HG02981 (cell line): Measurements from ENCODE around the gene IFNG.

Source experiments
- ATAC-seq: cut with Tn5 transposase; IDR thresholded peaks from one replicate; pipeline ENCODE4 v1.9.1; 2021; ENCODE audit warnings: mild to moderate bottlenecking, moderate library complexity; ENCODE audit not compliant: unreplicated experiment

The IFNG gene

DNA sequence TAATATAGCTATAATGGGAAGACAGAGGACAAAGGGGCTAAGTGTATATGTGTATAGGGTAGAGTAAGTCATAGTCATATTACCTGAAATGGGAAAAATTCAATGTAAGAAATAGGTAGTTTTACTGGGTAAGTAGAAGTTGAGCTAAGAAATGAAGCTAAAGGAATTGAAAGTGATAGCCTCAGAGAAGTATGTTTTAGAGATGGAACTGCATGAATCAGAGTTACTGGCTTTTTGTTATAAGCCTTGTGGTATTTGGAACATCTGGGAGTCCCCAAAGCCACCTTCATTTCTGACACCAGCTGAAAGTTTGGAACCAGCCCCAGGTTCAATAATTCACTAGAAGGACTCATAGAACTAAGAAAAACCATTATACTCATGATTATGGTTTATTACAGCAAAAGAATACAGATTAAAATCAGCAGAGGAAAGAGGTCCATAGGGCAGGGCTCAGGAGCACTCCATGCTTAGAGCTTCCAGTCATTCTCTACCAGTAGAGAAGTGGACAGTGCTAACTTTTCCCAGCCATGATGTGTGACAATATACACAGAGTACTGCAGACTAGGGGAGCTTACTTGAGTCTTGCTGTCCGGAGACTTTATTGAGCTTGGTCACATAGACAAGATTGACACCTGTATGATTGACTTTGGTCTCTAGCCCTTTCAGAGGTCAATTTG lies 9.8 kb upstream of the IFNG start:
- ATAC-seq: no peak

DNA sequence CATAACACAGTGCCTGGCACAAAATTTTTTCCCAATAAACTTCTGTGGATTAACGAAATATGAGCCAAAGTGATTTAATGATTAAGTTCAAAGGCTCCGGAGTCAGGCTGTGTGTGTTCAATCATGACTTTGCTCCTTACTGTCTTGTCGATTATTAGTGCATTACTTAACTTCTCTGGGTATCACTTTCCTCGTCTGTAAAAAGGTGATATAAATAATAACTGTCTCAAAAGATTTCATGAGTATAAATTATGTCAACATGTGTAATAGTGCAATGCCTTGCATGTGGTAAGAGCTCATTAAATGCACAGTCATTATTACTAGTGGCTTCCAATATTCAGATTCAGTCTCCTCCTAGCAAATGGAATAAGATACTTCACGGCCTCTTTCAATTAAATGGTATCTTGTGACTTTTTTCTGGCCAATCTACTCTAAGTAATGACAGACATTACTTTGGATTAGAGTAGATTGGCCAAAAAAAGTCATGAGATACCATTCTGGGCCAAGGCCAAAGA lies 6.8 kb upstream of the IFNG start:
- no peak for ATAC-seq

DNA sequence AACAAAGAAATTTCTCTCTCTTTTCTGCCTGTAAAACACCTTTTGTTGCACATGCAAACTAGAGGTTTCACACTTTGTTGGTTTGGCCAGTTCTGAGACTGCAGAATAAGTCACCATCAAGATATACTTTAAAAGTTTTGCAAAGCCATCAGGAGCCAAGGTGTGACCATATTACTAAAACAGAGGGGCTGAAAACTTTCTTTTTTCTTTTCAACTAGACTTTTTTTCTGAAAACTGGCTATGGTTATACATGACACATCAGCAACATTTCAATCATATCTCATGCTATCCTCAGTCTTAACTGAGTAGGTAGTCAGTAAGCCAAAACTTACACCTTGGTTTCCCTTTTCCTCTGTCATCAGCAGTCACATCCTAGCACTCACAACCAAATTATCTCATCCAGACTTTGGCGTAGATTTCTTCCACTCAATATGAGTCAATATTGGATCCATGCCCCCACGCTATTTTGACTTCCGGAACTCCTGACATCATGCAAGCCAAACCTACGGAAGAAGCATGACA lies 4.1 kb upstream of the IFNG start:
- peak; percentile 62 for ATAC-seq

DNA sequence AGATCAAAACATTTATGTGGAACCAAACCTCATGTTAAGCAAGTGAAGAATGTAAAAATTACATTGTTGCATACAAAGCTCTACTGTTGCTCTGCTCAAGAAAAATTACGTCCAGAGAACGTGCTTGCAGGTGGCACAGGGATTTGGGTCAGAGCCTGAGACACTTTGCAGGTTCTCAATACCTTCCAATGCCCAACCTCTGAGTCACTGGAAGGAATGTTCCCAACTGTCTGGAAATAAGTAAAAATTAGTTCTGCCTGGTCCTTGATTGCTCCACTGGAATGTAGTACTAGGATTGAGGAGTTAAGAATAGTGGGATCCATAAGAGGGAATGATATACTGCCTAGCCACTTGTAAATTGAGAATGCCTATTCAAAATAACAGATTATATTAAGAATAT lies 2.8 kb upstream of the IFNG start:
- ATAC-seq: no peak

DNA sequence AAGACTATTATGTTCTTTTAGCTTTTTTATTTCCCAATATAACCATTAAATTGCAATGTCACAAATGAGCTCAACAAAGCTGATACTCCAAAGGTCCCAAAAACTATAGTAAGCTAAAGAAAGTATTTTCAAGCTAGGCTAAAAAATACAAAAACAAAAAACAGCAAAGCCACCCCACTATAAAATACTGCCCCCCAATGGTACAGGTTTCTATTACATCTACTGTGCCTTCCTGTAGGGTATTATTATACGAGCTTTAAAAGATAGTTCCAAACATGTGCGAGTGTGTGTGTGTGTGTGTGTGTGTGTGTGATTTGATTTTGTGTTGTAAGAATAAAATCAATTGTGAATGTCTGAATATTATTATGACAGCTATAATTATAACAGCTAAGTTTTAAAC lies 1.1 kb downstream of the IFNG start:
- no peak for ATAC-seq

DNA sequence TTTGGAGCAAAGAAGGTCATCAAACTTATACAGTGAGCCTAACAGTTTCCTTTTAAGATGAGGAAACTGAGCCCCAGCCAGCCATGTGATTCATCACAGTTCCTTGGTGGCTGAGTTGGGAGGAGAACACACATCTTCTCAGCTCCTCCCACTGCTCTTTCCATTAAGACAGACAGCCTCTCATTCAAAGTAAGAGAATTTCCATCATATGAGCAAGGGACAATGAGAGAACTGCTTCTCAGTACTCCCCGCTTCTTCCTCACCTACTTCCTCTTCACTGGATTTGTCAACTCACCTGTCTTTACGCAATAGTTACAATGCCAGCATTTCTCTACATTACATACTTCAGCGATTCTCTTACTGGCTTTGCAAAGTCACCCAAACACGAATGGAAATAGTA lies 2.2 kb downstream of the IFNG start:
- no peak for ATAC-seq

DNA sequence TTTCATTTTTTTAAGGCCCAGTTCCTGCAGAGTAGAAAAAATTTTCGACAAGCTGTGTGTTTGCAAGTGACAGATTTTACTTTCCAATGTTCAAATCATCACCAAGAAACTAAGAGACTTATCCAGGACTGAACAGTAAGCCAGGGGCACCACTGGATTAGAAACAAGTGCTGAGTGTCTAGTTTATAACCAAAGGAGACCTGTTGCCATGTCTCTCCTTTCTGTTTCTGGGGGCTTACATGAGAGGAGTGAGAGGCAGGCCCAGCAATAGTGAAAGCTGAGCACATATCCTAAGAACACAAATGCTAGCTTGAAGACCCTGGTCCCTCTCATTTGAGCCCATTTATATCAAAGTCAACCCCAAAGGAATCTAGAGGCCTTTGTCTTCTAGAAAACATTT lies 2.9 kb downstream of the IFNG start:
- no peak for ATAC-seq

DNA sequence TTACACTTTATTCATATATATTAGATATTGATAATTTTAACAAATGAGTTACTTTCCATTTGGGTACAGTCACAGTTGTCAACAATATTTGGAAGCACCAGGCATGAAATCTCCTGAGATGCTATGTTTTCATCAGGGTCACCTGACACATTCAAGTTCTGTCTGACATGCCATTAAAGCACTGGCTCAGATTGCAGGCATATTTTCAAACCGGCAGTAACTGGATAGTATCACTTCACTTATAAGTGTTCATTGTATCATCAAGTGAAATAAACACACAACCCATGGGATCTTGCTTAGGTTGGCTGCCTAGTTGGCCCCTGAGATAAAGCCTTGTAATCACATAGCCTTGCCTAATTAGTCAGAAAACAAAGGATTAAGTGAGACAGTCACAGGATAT lies 4.8 kb downstream of the IFNG start:
- no peak for ATAC-seq

DNA sequence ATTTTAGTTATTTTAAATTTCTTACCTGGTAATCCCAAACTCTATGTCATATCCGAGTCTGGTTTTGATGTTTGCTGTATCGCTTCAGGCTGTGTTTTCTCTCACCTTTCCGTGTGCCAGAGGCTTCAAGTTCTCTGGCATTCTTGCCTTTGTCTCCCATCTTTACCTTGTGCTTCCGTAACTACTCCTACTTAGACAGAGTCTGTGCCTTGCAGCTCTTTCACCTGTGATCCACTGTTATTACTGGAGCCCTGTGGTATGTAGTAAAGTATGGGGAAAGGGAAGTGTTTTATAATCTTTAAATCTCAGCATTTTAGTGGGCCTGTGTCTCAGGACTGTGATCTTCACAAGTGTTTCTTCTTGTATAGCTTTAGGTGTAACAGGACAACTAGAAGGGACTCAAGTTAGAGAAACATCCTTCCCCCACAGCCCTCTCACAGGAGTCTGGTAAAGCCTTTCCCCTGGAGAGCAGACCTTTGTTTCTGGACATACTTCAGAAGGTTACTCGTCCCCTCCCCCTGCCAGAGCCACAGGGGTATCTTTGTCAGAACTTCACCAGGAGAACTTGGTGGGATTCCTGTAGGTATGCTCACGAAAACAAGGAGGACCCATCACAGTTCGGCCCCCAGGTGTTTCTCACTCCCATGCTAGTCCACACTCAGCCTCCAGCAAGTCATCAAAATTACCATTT lies 11.1 kb downstream of the IFNG start:
- no peak for ATAC-seq

DNA sequence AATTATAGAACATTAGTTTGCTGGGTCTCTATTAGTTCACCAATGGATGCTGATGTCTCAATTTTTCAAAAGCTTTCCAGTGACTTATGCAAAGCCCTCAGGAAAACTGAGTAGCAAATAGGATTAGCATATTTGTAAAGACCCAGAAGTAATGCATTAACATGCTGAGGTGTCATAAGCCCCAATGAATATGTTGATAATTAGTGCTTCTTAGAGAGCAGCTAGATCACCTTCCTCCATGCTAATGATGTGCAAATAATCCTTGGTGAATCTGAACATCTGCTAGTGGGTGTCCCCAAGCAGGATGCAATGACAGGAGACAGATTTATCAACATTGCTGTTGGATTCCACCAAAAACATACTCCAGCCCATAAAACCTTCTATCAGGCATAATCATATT lies 19.0 kb downstream of the IFNG start:
- ATAC-seq: no peak

DNA sequence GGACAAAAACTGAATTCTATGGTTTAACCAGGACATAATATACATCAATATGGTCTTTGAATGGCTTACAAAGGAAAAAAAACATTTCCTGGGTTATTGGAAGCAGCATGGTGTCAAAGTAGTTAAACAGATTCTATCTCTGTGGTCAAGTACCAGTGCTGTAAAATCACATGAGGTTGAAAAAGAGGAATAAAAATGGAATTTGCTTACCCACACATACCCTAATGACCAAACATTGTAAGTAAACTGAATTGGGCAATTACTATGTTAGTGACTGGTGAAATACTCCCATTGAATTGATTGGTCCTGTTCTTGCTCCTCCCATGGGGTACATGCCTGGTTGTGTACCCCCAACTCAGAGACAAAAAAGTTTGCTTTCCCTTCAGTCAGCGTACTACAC lies 19.6 kb downstream of the IFNG start:
- ATAC-seq: no peak

DNA sequence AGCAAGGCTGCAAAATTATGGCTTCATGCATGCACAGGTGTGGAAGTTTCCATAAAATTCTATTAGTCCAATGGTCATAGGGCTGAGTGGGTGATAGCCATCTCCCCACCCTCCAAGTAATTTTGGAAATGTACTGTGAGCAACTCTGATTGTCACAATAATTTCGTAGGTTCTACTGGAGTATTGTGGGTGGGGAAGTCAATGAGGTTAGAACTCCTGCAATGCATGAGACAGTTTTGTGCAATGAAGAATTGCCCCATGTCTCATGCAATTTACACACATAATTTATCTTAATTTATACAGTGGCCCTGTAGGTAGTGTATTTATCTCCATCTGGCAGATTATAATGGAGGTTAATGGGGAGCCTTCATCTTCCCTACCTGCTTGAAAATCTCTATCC lies 20.5 kb downstream of the IFNG start:
- ATAC-seq: no peak

DNA sequence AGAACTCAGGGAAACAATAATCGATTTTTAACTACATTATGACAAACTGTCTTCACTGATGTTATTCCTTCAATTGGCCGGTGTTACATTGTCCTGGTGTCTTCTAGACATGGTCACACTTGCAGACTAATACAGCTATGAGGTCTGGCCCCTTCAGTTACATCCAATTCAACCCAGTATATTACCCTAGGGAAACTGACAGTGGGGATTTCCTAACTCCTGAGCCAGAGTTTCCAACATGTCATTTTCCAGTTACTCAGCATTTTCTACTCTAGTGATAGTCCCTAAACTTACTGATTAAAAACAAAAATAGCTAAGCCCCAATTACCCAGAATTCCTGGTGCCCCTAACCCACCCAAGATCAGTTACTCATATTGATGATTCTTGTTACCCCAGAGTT lies 21.1 kb downstream of the IFNG start:
- no peak for ATAC-seq

DNA sequence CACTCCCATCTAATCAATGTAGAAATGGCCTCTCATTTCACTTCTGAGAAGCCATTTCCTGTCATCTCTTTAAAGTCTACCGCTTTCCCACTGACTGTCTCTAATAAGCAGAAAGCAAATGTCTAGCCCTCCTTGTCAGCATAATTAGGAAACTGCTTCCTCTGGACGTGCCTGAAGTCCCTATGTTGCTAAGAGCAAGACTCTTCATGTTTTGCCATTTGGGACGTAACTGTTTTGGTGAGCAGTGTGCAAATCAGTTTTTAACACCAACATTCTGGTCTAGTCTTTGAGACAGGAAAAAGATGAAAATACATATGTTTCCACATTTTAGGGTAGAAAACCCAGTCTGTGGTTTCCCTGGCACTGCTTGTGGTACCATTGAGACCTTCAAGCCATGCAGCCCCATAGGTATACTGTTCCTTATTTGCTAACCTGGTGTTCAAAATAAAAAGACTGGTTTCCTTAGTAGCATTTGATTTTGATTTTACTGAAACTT lies 22.2 kb downstream of the IFNG start:
- no peak for ATAC-seq

DNA sequence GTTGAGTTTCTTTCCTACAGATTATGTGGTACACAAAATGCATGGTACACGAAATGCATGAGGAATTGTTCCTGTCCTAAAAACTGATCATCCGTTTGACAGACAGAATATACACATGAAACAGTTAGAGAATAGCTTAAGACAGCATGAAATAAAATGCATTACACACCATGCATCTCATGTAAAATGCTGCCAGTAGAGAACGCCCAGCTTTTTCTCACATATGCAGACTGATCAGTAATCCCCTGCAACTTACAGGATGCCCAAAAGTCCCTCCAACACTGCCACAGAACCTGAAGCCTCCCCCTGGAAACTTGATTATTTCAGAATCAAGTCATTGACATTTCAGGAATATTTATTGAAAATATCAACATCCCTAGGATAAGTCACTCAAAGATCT lies 24.0 kb downstream of the IFNG start:
- no peak for ATAC-seq

DNA sequence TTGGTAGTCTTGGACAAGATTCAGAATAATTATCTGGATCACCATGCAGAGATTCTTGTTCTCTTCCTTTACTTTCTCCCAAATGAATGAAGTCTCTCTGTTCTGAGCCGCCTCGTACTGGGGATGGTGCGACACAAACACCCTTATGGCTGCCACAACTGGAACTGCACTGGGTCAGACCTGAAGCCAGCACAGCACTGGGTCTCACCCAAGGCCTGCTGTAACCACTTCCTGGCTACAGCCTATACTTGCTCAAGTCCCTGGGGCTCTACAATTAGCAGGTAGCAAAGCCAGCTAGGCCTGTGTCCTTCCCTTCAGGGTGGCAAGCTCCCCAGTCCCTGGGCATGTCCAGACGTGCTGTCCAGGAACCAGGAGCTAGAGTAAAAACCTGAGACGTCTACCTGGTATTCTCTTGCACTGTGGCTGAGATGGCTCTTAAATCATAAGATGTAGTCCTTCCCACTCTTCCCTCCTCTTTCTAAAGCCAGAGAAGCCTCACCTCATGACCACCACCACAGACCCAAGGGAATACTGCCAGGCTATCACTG lies 27.6 kb downstream of the IFNG start:
- ATAC-seq: no peak

DNA sequence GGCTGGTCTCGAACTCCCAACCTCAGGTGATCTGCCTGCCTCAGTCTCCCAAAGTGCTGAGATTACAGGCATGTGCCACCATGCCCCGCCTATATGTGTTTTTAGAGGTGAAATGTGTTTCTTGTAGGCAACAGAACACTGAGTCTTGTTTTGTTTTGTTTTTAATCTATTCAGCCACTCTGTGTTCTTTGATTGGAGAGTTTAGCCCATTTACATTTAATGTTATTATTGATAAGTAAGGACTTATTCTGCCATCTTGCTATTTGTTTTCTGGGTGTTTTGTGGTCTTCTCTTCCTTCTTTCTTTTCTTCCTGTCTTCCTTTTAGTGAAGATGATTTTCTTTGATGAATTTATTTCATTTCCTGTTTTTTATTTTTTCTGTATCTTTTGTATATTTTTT lies 29.6 kb downstream of the IFNG start:
- no peak for ATAC-seq

DNA sequence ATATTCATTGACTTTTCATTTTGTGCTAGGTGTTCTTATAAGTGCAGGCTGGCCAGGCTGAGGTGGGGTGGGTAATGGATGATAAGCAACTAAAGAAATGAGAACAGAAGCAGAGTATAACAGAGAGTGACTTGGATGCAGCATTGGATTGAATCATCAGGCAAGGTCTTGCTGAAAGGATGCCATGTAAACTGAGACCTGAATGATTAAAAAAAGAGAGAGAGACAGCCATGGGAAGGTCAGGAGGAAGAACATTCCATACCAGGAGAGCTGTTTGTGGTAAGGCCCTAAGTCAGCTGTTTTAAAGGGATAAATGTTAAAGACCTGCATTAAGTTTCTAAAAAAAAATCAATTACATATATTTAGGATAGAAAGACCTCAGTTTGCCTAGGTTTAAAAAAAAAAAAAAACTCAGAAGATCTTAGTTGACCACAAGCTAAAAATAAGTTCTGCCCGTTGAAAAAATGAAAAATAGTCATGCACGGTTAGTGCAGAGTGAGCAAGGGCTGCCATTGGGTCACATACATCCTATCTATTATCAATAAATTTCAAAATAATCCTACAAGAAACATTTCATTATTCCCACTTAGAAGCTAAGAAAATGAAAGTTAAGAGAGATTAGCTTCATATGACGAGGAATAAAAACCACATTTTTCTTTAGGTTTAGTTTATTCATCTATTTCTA lies 37.2 kb downstream of the IFNG start:
- no peak for ATAC-seq

DNA sequence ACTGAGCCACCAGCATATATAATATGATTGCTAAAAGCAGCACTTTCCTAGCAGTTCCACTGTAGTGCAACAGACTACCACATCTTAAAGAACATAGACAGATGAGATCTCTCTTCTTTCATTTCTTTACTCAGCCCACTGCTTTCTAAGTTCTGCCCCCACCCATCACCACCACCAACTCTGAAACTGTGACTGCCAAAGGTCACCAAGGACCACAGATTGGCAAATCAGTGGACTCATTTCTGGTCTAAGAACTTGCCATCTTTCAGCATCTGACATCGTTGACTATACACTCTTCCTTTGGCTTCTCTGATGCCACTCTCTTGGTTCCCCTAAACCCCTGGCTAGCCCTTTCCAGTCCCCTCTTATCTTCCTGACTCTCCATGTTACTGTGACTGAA lies 38.4 kb downstream of the IFNG start:
- no peak for ATAC-seq

DNA sequence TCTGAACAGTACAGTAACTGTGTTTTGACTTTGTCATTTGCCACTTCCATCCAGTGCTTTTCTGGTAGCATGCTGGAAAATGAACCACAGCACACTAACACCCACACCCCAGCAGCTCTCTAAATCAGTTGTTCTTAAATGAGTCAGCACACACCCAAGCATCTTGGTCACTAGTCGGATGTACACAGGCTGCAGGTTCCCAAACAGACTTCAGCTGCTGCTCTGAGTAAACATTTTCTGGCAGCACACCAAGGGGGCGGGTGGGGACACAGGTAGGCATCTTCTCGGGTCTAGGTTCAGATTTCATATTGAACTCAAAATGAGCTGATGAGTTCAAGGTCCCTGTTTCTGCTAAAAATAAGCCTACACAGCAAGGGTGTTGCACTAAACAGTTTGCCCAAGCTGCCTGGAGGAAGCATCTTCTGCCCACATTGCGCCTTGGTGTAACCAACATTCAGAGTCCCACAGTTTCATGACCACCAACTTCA lies 39.8 kb downstream of the IFNG start:
- ATAC-seq: peak; percentile 87

DNA sequence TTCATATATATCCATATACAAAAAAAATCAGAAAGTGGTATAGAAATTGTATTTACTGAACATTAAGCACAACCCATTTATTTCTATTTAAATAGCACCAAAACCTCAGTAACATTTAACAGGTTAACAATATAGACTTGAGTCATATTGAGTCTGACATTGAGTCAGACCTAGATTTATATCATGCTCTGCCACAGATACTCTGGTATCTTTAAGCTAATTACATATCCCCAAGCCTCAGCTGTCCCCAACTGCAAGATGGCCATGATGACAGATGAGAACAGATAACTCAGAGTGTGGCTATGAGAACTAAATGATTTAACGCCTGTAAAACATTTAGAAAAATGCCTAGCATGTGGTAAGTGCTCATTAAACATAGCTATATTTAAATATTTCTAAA lies 40.3 kb downstream of the IFNG start:
- peak; percentile 71 for ATAC-seq
